ENCODE data around the gene TACC3. TPM values are rescaled to one million over a fixed set of nuclear protein-coding genes. Genes with fewer than 3 reads are reported as not detected.

TACC3 gene
- total RNA-seq, 1 experiment from 2014 or later = 22.6 TPM

GRCh38 chr4:1792158-1792831 lies 71.0 kb downstream of the TACC3 start:
- no peak for DNase-seq (ENCODE audit: low spot score)

GRCh38 chr4:1792832-1793495 lies 71.6 kb downstream of the TACC3 start, which contains the start of gene FGFR3:
Gene FGFR3, plus strand, starts transcription at chr4:1793293. Its CDS starts 642 bp downstream, at chr4:1793935.
- DNase-seq (ENCODE audit: low spot score) = no peak

- DNase-seq (ENCODE audit: low spot score) = no peak
These were observed 72.1 kb downstream of the TACC3 start for GRCh38 chr4:1793496-1793840.

- no peak for DNase-seq (ENCODE audit: low spot score)
These were observed 72.9 kb downstream of the TACC3 start for GRCh38 chr4:1793940-1794808.

Other genes starting within 250 kb of the TACC3 start
- 0.04 and 0.46 TPM in 2 replicates for gene FAM53A, start 37.2 kb upstream of the TACC3 start, total RNA-seq (2014; rRNA removed; shearing (Covaris generic))
- 165 and 185 TPM in 2 replicates for gene SLBP, start 9.2 kb upstream of the TACC3 start, total RNA-seq (2014; rRNA removed; shearing (Covaris generic))
- 18.4 and 30.7 TPM in 2 replicates for gene TMEM129, start 198 bp upstream of the TACC3 start, total RNA-seq (2014; rRNA removed; shearing (Covaris generic))
- gene FGFR3, start 71.8 kb downstream of the TACC3 start, total RNA-seq (2014; rRNA removed; shearing (Covaris generic)) = 1.7 and 2.1 TPM in 2 replicates
- gene LETM1, start 134.6 kb downstream of the TACC3 start, total RNA-seq (2014; rRNA removed; shearing (Covaris generic)) = 37.7 and 42.6 TPM in 2 replicates
- gene NSD2, start 149.9 kb downstream of the TACC3 start, total RNA-seq (2014; rRNA removed; shearing (Covaris generic)) = 48.0 and 53.5 TPM in 2 replicates

Data from H4 (cell line).